Lung (tissue), 12 donors: ENCODE data around the gene SHANK3. TPM values are rescaled to one million over a fixed set of nuclear protein-coding genes. Genes with fewer than 3 reads are reported as not detected.

Experiments
- ATAC-seq: fragments of 200-7000 bp; cut with Tn5 transposase; one replicate; pipeline ENCODE4 v1.9.1; 2020; ENCODE audit warnings: moderate number of reproducible peaks; ENCODE audit not compliant: insufficient read depth, low FRiP score
- DNase-seq, 3 donors: peaks; one replicate each; pipeline ENCODE4 v3.0.0-alpha.2; 2013 to 2017
- H3K27ac ChIP-seq, 2 donors: one replicate each; pipeline ENCODE4 v1.5.1; 2013; ENCODE audit warnings: mild to moderate bottlenecking in 2 of 2, moderate library complexity in 2 of 2, control low read depth in 1 of 2, inconsistent platforms in 1 of 2, low read depth in 1 of 2, low read length in 1 of 2
- H3K27me3 ChIP-seq, 3 donors: one replicate each; pipeline ENCODE4 v1.5.1; 2013; ENCODE audit warnings: low read length in 2 of 3; ENCODE audit not compliant: control insufficient read depth in 3 of 3, insufficient read depth in 3 of 3
- H3K36me3 ChIP-seq, 4 donors: one replicate each; pipeline ENCODE4 v1.5.1; 2013; ENCODE audit warnings: low read length in 4 of 4, mild to moderate bottlenecking in 1 of 4, moderate library complexity in 1 of 4; ENCODE audit not compliant: control insufficient read depth in 4 of 4, insufficient read depth in 4 of 4
- H3K4me1 ChIP-seq, 5 donors: one replicate each; pipeline ENCODE4 v1.5.1; 2013; ENCODE audit warnings: low read length in 5 of 5, mild to moderate bottlenecking in 2 of 5, moderate library complexity in 1 of 5; ENCODE audit not compliant: control insufficient read depth in 5 of 5, insufficient read depth in 5 of 5
- H3K4me3 ChIP-seq: one replicate; pipeline ENCODE4 v1.5.1; 2013; ENCODE audit warnings: mild to moderate bottlenecking, control low read depth, moderate library complexity
- H3K9ac ChIP-seq, 2 donors: one replicate each; pipeline ENCODE4 v1.5.1; 2013; ENCODE audit warnings: low read length in 2 of 2, control low read depth in 1 of 2; ENCODE audit not compliant: insufficient read depth in 1 of 2
- H3K9me3 ChIP-seq, 4 donors: one replicate each; pipeline ENCODE4 v1.5.1; 2013; ENCODE audit warnings: low read length in 3 of 4, mild to moderate bottlenecking in 1 of 4, moderate library complexity in 1 of 4; ENCODE audit not compliant: control insufficient read depth in 4 of 4, insufficient read depth in 3 of 4
- CTCF ChIP-seq: IDR thresholded peaks from 2 replicates; pipeline ENCODE4 v1.5.1; 2012; ENCODE audit warnings: mild to moderate bottlenecking; ENCODE audit errors: control extremely low read depth, extremely low read depth
- WGBS, 2 donors: extraction: QIAGEN DNeasy Blood & Tissue Kit; methylation state at CpG; one replicate each; pipeline ENCODE4 v1.1.7; 2013; 5-methylcytosine and 5-hydroxymethylcytosine counted together
- polyA plus RNA-seq, 2 donors: library from polyadenylated mRNA; stranded (reverse); fragments of 200-250 nt; gene quantifications; one replicate each; pipeline ENCODE4 v1.2.1, GENCODE V29; 2013
- total RNA-seq, 2 donors: library from RNA; depleted of rRNA in 1 of 2; stranded (reverse); fragments of >200 nt in 1 of 2; gene quantifications; one replicate each; pipeline ENCODE4 v1.2.1, GENCODE V29; 2014 to 2021
- donor health status: control.
- donor health status: control.
- donor health status: Bipolar disorder and iron deficiency.
- donor health status: healthy.
- donor health status: DM: yes; HTN: yes; CAD: no.

SHANK3 gene
- total and polyA plus RNA-seq, 4 donors: 15.5 to 44.0 (median 22.8) TPM

- WGBS, 2 donors: 59 to 73% methylated on average over 10 of the region's 10 CpGs
- no peaks in the 10 kb centered on the region for H3K27me3 ChIP-seq
- no peak for DNase-seq
- H3K27ac ChIP-seq: no peak overlapping the region
- peaks cover 0 to 2% (median 0%) of the 10 kb centered on the region in 5 donors for H3K4me1 ChIP-seq
- no peak overlapping the region for H3K9ac ChIP-seq
- no peaks in the 10 kb centered on the region for H3K9me3 ChIP-seq
- no peak overlapping the region for H3K4me3 ChIP-seq
- TF ChIP-seq CTCF: no peak
- no peak for ATAC-seq
- H3K36me3 ChIP-seq: peaks cover 0 to 2% (median 0%) of the 10 kb centered on the region in 4 donors
These were observed 12.4 kb downstream of the SHANK3 start for GRCh38 chr22:50684986-50685385.

GRCh38 chr22:50686794-50687193 lies 14.2 kb downstream of the SHANK3 start:
- no peak for TF ChIP-seq CTCF

DNA sequence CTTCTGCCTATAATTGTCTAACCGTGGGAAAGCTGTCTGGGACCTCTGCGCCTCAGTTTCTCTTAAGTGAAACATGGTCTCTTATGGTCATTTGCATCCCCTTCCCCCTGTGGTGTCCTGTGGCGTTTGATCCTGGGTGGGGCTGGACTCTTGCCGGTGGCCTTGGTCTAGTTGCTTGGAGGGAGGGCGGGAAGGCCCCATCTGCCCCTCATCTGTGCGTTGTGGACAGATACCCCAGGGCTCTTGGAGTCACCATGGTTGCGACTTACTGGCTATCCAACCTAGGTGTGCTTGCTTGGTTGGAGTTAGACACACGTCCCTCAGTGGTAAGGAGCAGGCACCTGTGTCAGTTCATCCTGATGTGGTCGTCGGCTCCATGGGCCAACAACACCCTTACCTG lies 15.2 kb downstream of the SHANK3 start:
- Histone ChIP-seq H3K4me3 (no peak overlapping the region), H3K9me3 (peaks cover 0 to 3% (median 0%) of the 10 kb centered on the region in 4 donors), H3K9ac (no peak overlapping the region), H3K36me3 (no peaks in the 10 kb centered on the region), H3K27me3 (no peaks in the 10 kb centered on the region), H3K27ac (no peak overlapping the region), H3K4me1 (peaks cover 0 to 2% (median 0%) of the 10 kb centered on the region in 5 donors)
- peak in 1 of 3 donors; percentile 9 for DNase-seq
- no peak for TF ChIP-seq CTCF
- WGBS, 2 donors: 85 to 93% methylated on average over 10 of the region's 10 CpGs
- ATAC-seq: no peak

More at GRCh38 chr22:50686794-50687193, 14.2 kb downstream of the SHANK3 start:
- Histone ChIP-seq H3K27ac (no peak overlapping the region), H3K27me3 (no peaks in the 10 kb centered on the region), H3K9me3 (peaks cover 0 to 2% (median 0%) of the 10 kb centered on the region in 4 donors), H3K4me1 (peaks cover 0 to 2% (median 0%) of the 10 kb centered on the region in 5 donors), H3K4me3 (no peak overlapping the region), H3K9ac (no peak overlapping the region), H3K36me3 (no peaks in the 10 kb centered on the region)
- 52 to 54% methylated on average over 9 of the region's 9 CpGs for WGBS, 2 donors
- DNase-seq (no peak), ATAC-seq (no peak)

DNA sequence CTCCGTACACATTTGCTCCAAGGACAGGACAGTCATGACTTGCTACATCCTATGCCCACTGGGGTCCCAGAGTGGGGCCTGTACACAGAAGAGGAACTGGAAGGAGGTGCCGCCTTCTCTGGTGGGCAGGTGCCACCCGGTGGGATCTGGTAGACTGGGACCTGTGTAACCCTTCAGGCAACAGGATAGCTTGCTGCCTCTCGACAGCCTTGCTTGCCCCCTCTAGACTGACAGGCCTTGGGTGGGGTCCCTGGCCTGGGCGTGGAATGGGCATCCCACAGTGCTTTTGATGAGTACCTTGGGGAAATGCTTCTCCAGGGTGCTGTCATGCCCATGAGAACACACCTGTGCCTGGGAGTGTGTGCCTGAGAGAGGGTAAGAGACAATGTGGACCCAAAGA lies 15.8 kb downstream of the SHANK3 start:
- H3K27me3 ChIP-seq: no peaks in the 10 kb centered on the region
- no peak overlapping the region for H3K27ac ChIP-seq
- ATAC-seq: no peak
- H3K4me1 ChIP-seq: peaks cover 0 to 2% (median 0%) of the 10 kb centered on the region in 5 donors
- peaks cover 0 to 3% (median 0%) of the 10 kb centered on the region in 4 donors for H3K9me3 ChIP-seq
- no peak overlapping the region for H3K4me3 ChIP-seq
- WGBS, 2 donors: 71 to 87% methylated on average over 5 of the region's 5 CpGs
- peak in 1 of 3 donors; percentile 4 for DNase-seq
- no peaks in the 10 kb centered on the region for H3K36me3 ChIP-seq
- TF ChIP-seq CTCF: no peak
- H3K9ac ChIP-seq: no peak overlapping the region
